GM12878 (cell line): ENCODE data around the gene TSPO2. TPM values are rescaled to one million over a fixed set of nuclear protein-coding genes. Genes with fewer than 3 reads are reported as not detected.
A peak's percentile ranks its signal among the peaks of the same experiment; 100 is the strongest.

Source experiments
- ATAC-seq: fragments of 200-7000 bp; cut with Tn5 transposase; 3 replicates; pipeline ENCODE4 v1.9.1; 2020; ENCODE audit warnings: mild to moderate bottlenecking, moderate library complexity
- BruUV-seq: library from RNA; stranded (reverse); fragments of 400-500 nt; replicated peaks from 2 replicates; lab custom pipeline; 2021; lab: Mats Ljungman, UMichigan
- CTCF ChIA-PET: fragments of 300-600 bp; sonication (Branson Sonifier 250); formaldehyde crosslinking; extraction: SDS; loops from one replicate; lab custom pipeline; 2021; ENCODE audit warnings: inconsistent platforms; lab: Yijun Ruan, JAX
- POLR2A ChIA-PET: fragments of 350-600 bp; formaldehyde crosslinking; extraction: SDS; loops from one replicate; lab custom pipeline; 2021; ENCODE audit warnings: inconsistent platforms; lab: Charles Lee
- RAD21 ChIA-PET: fragments of 300-600 bp; sonication (Branson Sonifier 250); formaldehyde crosslinking; loops from one replicate; lab custom pipeline; 2023; ENCODE audit warnings: antibody characterized with exemption; ENCODE audit not compliant: unreplicated experiment; lab: Charles Lee
- SMC1A ChIA-PET: fragments of 300-600 bp; sonication (Branson Sonifier 250); formaldehyde crosslinking; loops from one replicate; lab custom pipeline; 2023; ENCODE audit not compliant: unreplicated experiment, uncharacterized antibody; lab: Charles Lee
- DNase-seq: peaks from one replicate; pipeline ENCODE4 v3.0.0-alpha.2; 2011; ENCODE audit warnings: low read depth, low spot score
- FAIRE-seq: peaks from 3 replicates; lab custom pipeline; 2011; peaks lifted over from hg19 to GRCh38; lab: Jason Lieb, UNC
- H2AFZ ChIP-seq: 2 replicates; pipeline ENCODE4 v1.6.0; 2011; ENCODE audit warnings: low read depth, low read length, control low read depth; ENCODE audit not compliant: control insufficient read depth
- H3K27ac ChIP-seq: 2 replicates; pipeline ENCODE4 v1.5.1; 2011; ENCODE audit warnings: control low read depth; ENCODE audit not compliant: control insufficient read depth, insufficient read depth
- H3K27me3 ChIP-seq, 2 experiments: replicated peaks in 1 of 2; 2 replicates each; pipeline versions ENCODE4 v1.6.0 to v1.6.1; 2011; ENCODE audit warnings: low read length in 1 of 2; ENCODE audit not compliant: control insufficient read depth in 2 of 2, insufficient read depth in 2 of 2
- H3K36me3 ChIP-seq, 2 experiments: 2 replicates each; pipeline ENCODE4 v1.5.1; 2011; ENCODE audit warnings: low read length in 1 of 2; ENCODE audit not compliant: control insufficient read depth in 2 of 2, insufficient read depth in 2 of 2
- H3K4me1 ChIP-seq: 2 replicates; pipeline ENCODE4 v1.6.1; 2011; ENCODE audit warnings: mild to moderate bottlenecking, low read length, moderate library complexity, mixed read lengths; ENCODE audit not compliant: control insufficient read depth, insufficient read depth
- H3K4me2 ChIP-seq: 2 replicates; pipeline ENCODE4 v1.6.0; 2011; ENCODE audit warnings: control low read depth; ENCODE audit not compliant: control insufficient read depth, insufficient read depth
- H3K4me3 ChIP-seq: fragments of 200-600 bp; sonication (generic); 2 replicates; pipeline ENCODE4 v1.5.1; 2016
- H3K79me2 ChIP-seq: 2 replicates; pipeline ENCODE4 v1.6.0; 2011; ENCODE audit warnings: low read length; ENCODE audit not compliant: control insufficient read depth, insufficient read depth
- H3K9ac ChIP-seq: 2 replicates; pipeline ENCODE4 v1.8.0; 2011; ENCODE audit warnings: low read length, control low read depth, mixed read lengths; ENCODE audit not compliant: control insufficient read depth, insufficient read depth
- H3K9me3 ChIP-seq: replicated peaks from 3 replicates; pipeline ENCODE4 v1.5.1; 2011; ENCODE audit warnings: mild to moderate bottlenecking, low read length; ENCODE audit not compliant: control insufficient read depth, insufficient read depth
- H4K20me1 ChIP-seq: 2 replicates; pipeline ENCODE4 v1.6.0; 2011; ENCODE audit not compliant: control insufficient read depth, insufficient read depth
- CHD2 ChIP-seq: IDR thresholded peaks from 2 replicates; pipeline ENCODE4 v1.6.1; 2011; ENCODE audit warnings: low read depth, low read length, improper control_type of control experiment, borderline replicate concordance
- CREB1 ChIP-seq: IDR thresholded peaks from 2 replicates; pipeline ENCODE4 v1.6.1; 2012; ENCODE audit warnings: low read depth, mild to moderate bottlenecking, inconsistent platforms
- EGR1 ChIP-seq, 2 experiments: IDR thresholded peaks; 1 replicate in 1 of 2; 2 replicates in 1 of 2; pipeline ENCODE4 v1.6.1; 2011 to 2012; ENCODE audit warnings: low read depth in 2 of 2, low read length in 2 of 2, borderline replicate concordance in 1 of 2, mild to moderate bottlenecking in 1 of 2, moderate library complexity in 1 of 2
- NFYA ChIP-seq: IDR thresholded peaks from 2 replicates; pipeline ENCODE4 v1.6.1; 2011; ENCODE audit warnings: low read depth, mild to moderate bottlenecking, low read length, improper control_type of control experiment, borderline replicate concordance
- NFYB ChIP-seq: IDR thresholded peaks from 2 replicates; pipeline ENCODE4 v1.6.1; 2011; ENCODE audit warnings: low read depth, mild to moderate bottlenecking, low read length, improper control_type of control experiment, moderate library complexity; ENCODE audit not compliant: insufficient read depth
- POLR2A ChIP-seq: IDR thresholded peaks from 2 replicates; pipeline ENCODE4 v1.6.1; 2011; ENCODE audit warnings: low read depth, mild to moderate bottlenecking, low read length
- RFX5 ChIP-seq: IDR thresholded peaks from 2 replicates; pipeline ENCODE4 v1.6.1; 2011; ENCODE audit warnings: low read depth, low read length, improper control_type of control experiment
- SIN3A ChIP-seq: IDR thresholded peaks from 2 replicates; pipeline ENCODE4 v1.6.1; 2012; ENCODE audit warnings: low read depth, low read length, improper control_type of control experiment
- SMAD1 ChIP-seq: fragments of 450-650 bp; IDR thresholded peaks from 2 replicates; pipeline ENCODE4 v1.6.1; 2018; ENCODE audit warnings: mild to moderate bottlenecking, low read depth; ENCODE audit not compliant: partially characterized antibody
- SMC3 ChIP-seq: IDR thresholded peaks from 2 replicates; pipeline ENCODE4 v1.6.1; 2011; ENCODE audit warnings: low read length, improper control_type of control experiment, borderline replicate concordance
- SP1 ChIP-seq: IDR thresholded peaks from one replicate; pipeline ENCODE4 v1.6.1; 2011; ENCODE audit warnings: low read depth, low read length
- SRF ChIP-seq, 2 experiments: IDR thresholded peaks; 2 replicates each; pipeline ENCODE4 v1.6.1; 2011; ENCODE audit warnings: low read depth in 2 of 2, low read length in 2 of 2, mild to moderate bottlenecking in 1 of 2, moderate library complexity in 1 of 2
- TAF1 ChIP-seq: IDR thresholded peaks from 2 replicates; pipeline ENCODE4 v1.6.1; 2011; ENCODE audit warnings: mild to moderate bottlenecking, low read depth, low read length, borderline replicate concordance
- WGBS: methylation state at CpG from one replicate; pipeline ENCODE4 v1.1.6; 2016; ENCODE audit warnings: low lambda C conversion rate; ENCODE audit not compliant: insufficient replicate concordance, insufficient coverage; ENCODE audit errors: missing lambda C conversion rate; 5-methylcytosine and 5-hydroxymethylcytosine counted together
- in situ Hi-C: fragments of 300-500 bp; cut with MboI; formaldehyde crosslinking; loops from 9 replicates; pipeline ENCODE4 v1.14.3; 2018; ENCODE audit warnings: mixed read lengths
- intact Hi-C: fragments of 100-400 bp; cut with micrococcal nuclease; formaldehyde crosslinking; loops from one replicate; pipeline ENCODE4 v1.14.2; 2022; ENCODE audit not compliant: unreplicated experiment
- polyA plus RNA-seq, 11 experiments: library from polyadenylated mRNA; depleted of rRNA in 4 of 11; unstranded in 6 of 11; stranded (reverse) in 5 of 11; fragments of >200 nt; fragmentation: Nextera tagmentation in 4 of 11; fragmentation: Illumina TruSeq in 1 of 11; extraction: Ambion mirVana in 4 of 11; extraction: Trizol in 1 of 11; gene quantifications; 1 replicate in 1 of 11; 2 replicates in 10 of 11; pipeline versions ENCODE4 v1.2.1 to v1.2.3, GENCODE V29; 2011 to 2016; ENCODE audit warnings: inconsistent platforms in 2 of 11, missing spikeins in 2 of 11, low read depth in 1 of 11
- total RNA-seq, 4 experiments: library from RNA; depleted of rRNA in 3 of 4; stranded (reverse); fragments of >200 nt in 3 of 4; fragmentation: Illumina TruSeq in 1 of 4; extraction: Trizol in 1 of 4; gene quantifications; 2 replicates each; pipeline versions ENCODE4 v1.2.1 to v1.2.3, GENCODE V29; 2013 to 2021
- TF ChIP-seq, protein P1 (sequence below): fragments of 450-650 bp; IDR thresholded peaks from 2 replicates; pipeline ENCODE4 v1.6.1; 2016; ENCODE audit warnings: mild to moderate bottlenecking
- TF ChIP-seq, protein P2 (sequence below): fragments of 450-650 bp; IDR thresholded peaks from 2 replicates; pipeline ENCODE4 v1.6.1; 2017; ENCODE audit warnings: mild to moderate bottlenecking, low read depth, inconsistent platforms; ENCODE audit not compliant: poor library complexity, severe bottlenecking
- TF ChIP-seq, protein P3 (sequence below): IDR thresholded peaks from 2 replicates; pipeline ENCODE4 v1.6.1; 2011; ENCODE audit warnings: mild to moderate bottlenecking, low read depth, low read length, moderate library complexity; ENCODE audit not compliant: insufficient replicate concordance
- TF ChIP-seq, protein P4 (sequence below): fragments of 450-650 bp; IDR thresholded peaks from 2 replicates; pipeline ENCODE4 v1.6.1; 2014; ENCODE audit warnings: mild to moderate bottlenecking
- TF ChIP-seq, protein P5 (sequence below): IDR thresholded peaks from 2 replicates; pipeline ENCODE4 v1.6.1; 2012; ENCODE audit warnings: low read depth, low read length, improper control_type of control experiment

Gene TSPO2
- total and polyA plus RNA-seq, 10 of the 15 experiments (the other 5 are each of a cell fraction or from before 2014, with no cell fraction given) = not detected

DNA sequence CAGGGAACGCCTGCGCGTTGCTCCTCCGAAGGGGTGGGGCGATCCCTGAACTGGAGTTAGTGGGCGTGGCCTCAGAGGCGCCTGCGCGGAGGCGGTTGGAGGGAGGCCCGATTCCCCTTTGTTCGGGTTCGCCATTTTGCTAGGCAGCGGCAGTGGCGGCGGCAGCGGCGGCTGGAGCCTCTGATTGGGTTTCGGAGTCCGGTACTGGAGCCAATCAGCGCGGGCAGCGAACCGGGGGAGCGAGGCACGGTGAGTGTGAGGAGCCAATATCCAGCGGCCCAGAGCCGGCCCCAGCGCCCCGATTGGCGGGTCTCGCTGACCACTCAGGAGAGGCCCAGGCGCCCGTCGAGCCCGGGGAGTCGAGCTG is 30.6 kb downstream of the TSPO2 start, which contains the start of gene NFYA:
NFYA (plus strand) TSS at position 139 of the 367 bp plus-strand sequence. CDS start 6,116 bp downstream, outside the sequence.
- Histone ChIP-seq H3K9me3 (no peaks in the 10 kb centered on the region), H4K20me1 (no peaks in the 10 kb centered on the region), H3K27ac (peak within 1 kb of the TSS; percentile 99), H3K4me3 (peak within 1 kb of the TSS; percentile 88), H2AFZ (peak within 1 kb of the TSS; percentile 86), H3K27me3 (no peaks in the 10 kb centered on the region), H3K4me1 (peaks cover 7% of the 10 kb centered on the region; the same call in 1 of the 2 replicates), H3K4me2 (peak within 1 kb of the TSS; percentile 80), H3K9ac (peak within 1 kb of the TSS; percentile 94), H3K36me3 (peaks cover 0 to 3% of the 10 kb centered on the region in 2 experiments; a peak in 2 of 4 replicates), H3K79me2 (peaks cover 59% of the 10 kb centered on the region)
- no peak for DNase-seq
- SMC1A ChIA-PET = interaction anchor here (0.8 to 1.0 kb wide), 3 partner anchors 16 to 245 kb away, joined by 3 to 4 read pairs (median 3); no protein-coding TSS in a partner anchor
- no peak for FAIRE-seq
- no TSS peak for BruUV-seq
- in situ Hi-C loops = no loop called here
- intact Hi-C loops = loop anchor here (10.0 kb wide), 1 partner anchor 662 kb away; the partner anchor contains the start of gene TFEB
- POLR2A ChIA-PET = interaction anchor here (0.6 to 1.5 kb wide), 4 partner anchors 9 to 1499 kb away, joined by 3 to 5 read pairs (median 4); partner anchors contain the start of gene TREML2
- RAD21 ChIA-PET = interaction anchor here (0.6 to 1.2 kb wide), 5 partner anchors 10 to 1844 kb away, joined by 3 to 7 read pairs (median 4); partner anchors contain the start of gene KCNK5
- CTCF ChIA-PET = interaction anchor here (1.0 to 6.5 kb wide), 5 partner anchors 35 to 262 kb away, joined by 3 to 62 read pairs (median 5); partner anchors contain the start of gene UNC5CL
- peak; percentile 85 for ATAC-seq
- under 1% methylated on average over 31 of the region's 37 CpGs for WGBS
- TF ChIP-seq CHD2 (peak; percentile 74; the same call in 1 of the 2 replicates), SRF (IDR thresholded peaks at IDR 0.05; ENCODE audit: low read depth in 2 of 2, low read length in 2 of 2) (peak in 1 of 2 experiments; percentile 57; a peak in 2 of 4 replicates), POLR2A (peak; percentile 33), RFX5 (peak; percentile 85), TAF1 (peak; percentile 79; the same call in 1 of the 2 replicates), NFYA (peak; percentile 33; the same call in 1 of the 2 replicates), SMC3 (no peak), NFYB (peak; percentile 98), SP1 (peak; percentile 93), SMAD1 (no peak), EGR1 (IDR thresholded peaks at IDR 0.05; ENCODE audit: borderline replicate concordance in 1 of 2, low read depth in 2 of 2, low read length in 2 of 2) (peak in 1 of 2 experiments; percentile 34; a peak in 1 of 3 replicates), SIN3A (no peak), CREB1 (0 out of 2 replicates have a peak, but pooled peaks have one; percentile 42)
- TF ChIP-seq, protein P1, sequence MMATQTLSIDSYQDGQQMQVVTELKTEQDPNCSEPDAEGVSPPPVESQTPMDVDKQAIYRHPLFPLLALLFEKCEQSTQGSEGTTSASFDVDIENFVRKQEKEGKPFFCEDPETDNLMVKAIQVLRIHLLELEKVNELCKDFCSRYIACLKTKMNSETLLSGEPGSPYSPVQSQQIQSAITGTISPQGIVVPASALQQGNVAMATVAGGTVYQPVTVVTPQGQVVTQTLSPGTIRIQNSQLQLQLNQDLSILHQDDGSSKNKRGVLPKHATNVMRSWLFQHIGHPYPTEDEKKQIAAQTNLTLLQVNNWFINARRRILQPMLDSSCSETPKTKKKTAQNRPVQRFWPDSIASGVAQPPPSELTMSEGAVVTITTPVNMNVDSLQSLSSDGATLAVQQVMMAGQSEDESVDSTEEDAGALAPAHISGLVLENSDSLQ = peak; percentile 52; the same call in 1 of the 2 replicates
- TF ChIP-seq, protein P2, sequence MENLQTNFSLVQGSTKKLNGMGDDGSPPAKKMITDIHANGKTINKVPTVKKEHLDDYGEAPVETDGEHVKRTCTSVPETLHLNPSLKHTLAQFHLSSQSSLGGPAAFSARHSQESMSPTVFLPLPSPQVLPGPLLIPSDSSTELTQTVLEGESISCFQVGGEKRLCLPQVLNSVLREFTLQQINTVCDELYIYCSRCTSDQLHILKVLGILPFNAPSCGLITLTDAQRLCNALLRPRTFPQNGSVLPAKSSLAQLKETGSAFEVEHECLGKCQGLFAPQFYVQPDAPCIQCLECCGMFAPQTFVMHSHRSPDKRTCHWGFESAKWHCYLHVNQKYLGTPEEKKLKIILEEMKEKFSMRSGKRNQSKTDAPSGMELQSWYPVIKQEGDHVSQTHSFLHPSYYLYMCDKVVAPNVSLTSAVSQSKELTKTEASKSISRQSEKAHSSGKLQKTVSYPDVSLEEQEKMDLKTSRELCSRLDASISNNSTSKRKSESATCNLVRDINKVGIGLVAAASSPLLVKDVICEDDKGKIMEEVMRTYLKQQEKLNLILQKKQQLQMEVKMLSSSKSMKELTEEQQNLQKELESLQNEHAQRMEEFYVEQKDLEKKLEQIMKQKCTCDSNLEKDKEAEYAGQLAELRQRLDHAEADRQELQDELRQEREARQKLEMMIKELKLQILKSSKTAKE = no peak
- TF ChIP-seq, protein P3, sequence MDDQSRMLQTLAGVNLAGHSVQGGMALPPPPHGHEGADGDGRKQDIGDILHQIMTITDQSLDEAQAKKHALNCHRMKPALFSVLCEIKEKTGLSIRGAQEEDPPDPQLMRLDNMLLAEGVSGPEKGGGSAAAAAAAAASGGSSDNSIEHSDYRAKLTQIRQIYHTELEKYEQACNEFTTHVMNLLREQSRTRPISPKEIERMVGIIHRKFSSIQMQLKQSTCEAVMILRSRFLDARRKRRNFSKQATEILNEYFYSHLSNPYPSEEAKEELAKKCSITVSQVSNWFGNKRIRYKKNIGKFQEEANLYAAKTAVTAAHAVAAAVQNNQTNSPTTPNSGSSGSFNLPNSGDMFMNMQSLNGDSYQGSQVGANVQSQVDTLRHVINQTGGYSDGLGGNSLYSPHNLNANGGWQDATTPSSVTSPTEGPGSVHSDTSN = peak; percentile 53
- TF ChIP-seq, protein P4, sequence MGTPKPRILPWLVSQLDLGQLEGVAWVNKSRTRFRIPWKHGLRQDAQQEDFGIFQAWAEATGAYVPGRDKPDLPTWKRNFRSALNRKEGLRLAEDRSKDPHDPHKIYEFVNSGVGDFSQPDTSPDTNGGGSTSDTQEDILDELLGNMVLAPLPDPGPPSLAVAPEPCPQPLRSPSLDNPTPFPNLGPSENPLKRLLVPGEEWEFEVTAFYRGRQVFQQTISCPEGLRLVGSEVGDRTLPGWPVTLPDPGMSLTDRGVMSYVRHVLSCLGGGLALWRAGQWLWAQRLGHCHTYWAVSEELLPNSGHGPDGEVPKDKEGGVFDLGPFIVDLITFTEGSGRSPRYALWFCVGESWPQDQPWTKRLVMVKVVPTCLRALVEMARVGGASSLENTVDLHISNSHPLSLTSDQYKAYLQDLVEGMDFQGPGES = peak; percentile 86
- TF ChIP-seq, protein P5, sequence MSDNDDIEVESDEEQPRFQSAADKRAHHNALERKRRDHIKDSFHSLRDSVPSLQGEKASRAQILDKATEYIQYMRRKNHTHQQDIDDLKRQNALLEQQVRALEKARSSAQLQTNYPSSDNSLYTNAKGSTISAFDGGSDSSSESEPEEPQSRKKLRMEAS = 0 out of 2 replicates have a peak, but pooled peaks have one; percentile 14
